ENCODE results near the gene TPI1. TPM values are rescaled to one million over a fixed set of nuclear protein-coding genes. Genes with fewer than 3 reads are reported as not detected.

Gene TPI1
- total RNA-seq = 274 TPM

- intact Hi-C loops (cut with DNase I) = loop anchor here (5.0 kb wide), 1 partner anchor 60 kb away; the partner anchor contains the start of gene ATN1
- no peak for DNase-seq (ENCODE audit: extremely low spot score in 2 of 2)
- H3K36me3 ChIP-seq = peaks cover 0 to 40% of the 10 kb centered on the region in 2 donors
Observed at GRCh38 chr12:6867413-6868210, at the start of gene TPI1. TPI1 (plus strand) TSS chr12:6867531; CDS start chr12:6867567, 36 bp downstream.

GRCh38 chr12:6817662-6818157, 49.6 kb upstream of the TPI1 start:
- Histone ChIP-seq H3K4me1 (peaks cover 19% of the 10 kb centered on the region), H3K36me3 (no peaks in the 10 kb centered on the region), H3K4me3 (no peak overlapping the region), H3K9me3 (no peaks in the 10 kb centered on the region), H3K27ac (no peak overlapping the region), H3K27me3 (no peaks in the 10 kb centered on the region)
- no peak for DNase-seq (ENCODE audit: extremely low spot score in 2 of 2)
- no peak for TF ChIP-seq POLR2A (IDR thresholded peaks at IDR 0.05)
- TF ChIP-seq POLR2AphosphoS5 (IDR thresholded peaks at IDR 0.05; ENCODE audit: insufficient read depth in 1 of 2, low read depth in 1 of 2) = no peak
- no peak for TF ChIP-seq CTCF (IDR thresholded peaks at IDR 0.05)
- intact Hi-C loops (cut with DNase I) = no loop called here

More at GRCh38 chr12:6867413-6868210, at the start of gene TPI1:
- Histone ChIP-seq H3K4me3 (peak within 1 kb of the TSS; percentile 92 to 99), H3K9me3 (no peaks in the 10 kb centered on the region), H3K4me1 (peaks cover 49% of the 10 kb centered on the region), H3K27ac (peak within 1 kb of the TSS; percentile 93), H3K27me3 (no peaks in the 10 kb centered on the region)
- peak in 1 of 2 donors; percentile 97 for TF ChIP-seq POLR2AphosphoS5 (IDR thresholded peaks at IDR 0.05; ENCODE audit: insufficient read depth in 1 of 2, low read depth in 1 of 2)
- TF ChIP-seq POLR2A (IDR thresholded peaks at IDR 0.05) = peak in 1 of 2 donors; percentile 97
- TF ChIP-seq CTCF (IDR thresholded peaks at IDR 0.05) = peak; percentile 8 to 22 (median 17)

- Histone ChIP-seq H3K27ac (no peak overlapping the region), H3K36me3 (no peaks in the 10 kb centered on the region), H3K4me1 (peaks cover 19% of the 10 kb centered on the region), H3K27me3 (no peaks in the 10 kb centered on the region), H3K4me3 (no peak overlapping the region), H3K9me3 (no peaks in the 10 kb centered on the region)
- intact Hi-C loops (cut with DNase I) = no loop called here
- DNase-seq (ENCODE audit: extremely low spot score in 2 of 2) = no peak
- TF ChIP-seq CTCF (IDR thresholded peaks at IDR 0.05) (no peak), POLR2A (IDR thresholded peaks at IDR 0.05) (no peak), POLR2AphosphoS5 (IDR thresholded peaks at IDR 0.05; ENCODE audit: insufficient read depth in 1 of 2, low read depth in 1 of 2) (no peak)
Observed at GRCh38 chr12:6818222-6818621, 49.1 kb upstream of the TPI1 start.

GRCh38 chr12:6818645-6819044, 48.7 kb upstream of the TPI1 start:
- Histone ChIP-seq H3K27ac (no peak overlapping the region), H3K36me3 (no peaks in the 10 kb centered on the region), H3K4me1 (peaks cover 19% of the 10 kb centered on the region), H3K9me3 (no peaks in the 10 kb centered on the region), H3K4me3 (no peak overlapping the region), H3K27me3 (no peaks in the 10 kb centered on the region)
- DNase-seq (ENCODE audit: extremely low spot score in 2 of 2) = no peak
- intact Hi-C loops (cut with DNase I) = no loop called here
- TF ChIP-seq CTCF (IDR thresholded peaks at IDR 0.05) = no peak
- TF ChIP-seq POLR2AphosphoS5 (IDR thresholded peaks at IDR 0.05; ENCODE audit: insufficient read depth in 1 of 2, low read depth in 1 of 2) = no peak
- no peak for TF ChIP-seq POLR2A (IDR thresholded peaks at IDR 0.05)

Measured in vagina (tissue), 2 donors.